GM18502 (cell line): ENCODE results near the gene KRT12.

Experiments used
- ATAC-seq: cut with Tn5 transposase; IDR thresholded peaks from one replicate; pipeline ENCODE4 v1.9.1; 2021; ENCODE audit warnings: mild to moderate bottlenecking; ENCODE audit not compliant: unreplicated experiment, poor library complexity

The KRT12 gene

GRCh38 chr17:40866838-40867237 is at the start of gene KRT12:
TSS of gene KRT12 (minus strand) at chr17:40867223. CDS start at chr17:40867186, 37 bp downstream.
- no peak for ATAC-seq

GRCh38 chr17:40916366-40916765 is 49.3 kb upstream of the KRT12 start:
- ATAC-seq: no peak

GRCh38 chr17:40915721-40916256 is 48.8 kb upstream of the KRT12 start:
- ATAC-seq: no peak

- no peak for ATAC-seq
Observed at GRCh38 chr17:40915199-40915661, 48.2 kb upstream of the KRT12 start.

GRCh38 chr17:40914075-40914855 is 47.2 kb upstream of the KRT12 start:
- no peak for ATAC-seq

GRCh38 chr17:40912486-40913210 is 45.6 kb upstream of the KRT12 start:
- ATAC-seq: no peak

DNA sequence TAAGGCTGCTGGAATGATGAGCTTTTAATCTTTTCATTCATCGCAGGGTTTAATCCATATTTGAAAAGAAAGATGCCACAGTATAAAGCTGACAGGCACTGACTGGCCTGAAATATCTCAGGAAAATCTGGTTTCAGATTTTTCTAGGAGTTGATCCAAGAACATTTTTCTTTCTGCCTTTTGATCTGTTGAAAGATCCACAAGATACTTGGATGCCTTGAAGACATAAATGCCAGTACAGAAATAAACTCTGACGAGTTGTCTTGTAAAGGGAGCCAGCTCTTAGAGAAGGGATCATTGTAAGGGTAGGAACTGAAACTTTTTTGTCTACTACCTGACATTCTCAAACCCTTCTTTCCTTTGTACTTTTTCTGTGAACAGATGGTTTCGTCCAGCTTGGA is 43.4 kb upstream of the KRT12 start:
- no peak for ATAC-seq

DNA sequence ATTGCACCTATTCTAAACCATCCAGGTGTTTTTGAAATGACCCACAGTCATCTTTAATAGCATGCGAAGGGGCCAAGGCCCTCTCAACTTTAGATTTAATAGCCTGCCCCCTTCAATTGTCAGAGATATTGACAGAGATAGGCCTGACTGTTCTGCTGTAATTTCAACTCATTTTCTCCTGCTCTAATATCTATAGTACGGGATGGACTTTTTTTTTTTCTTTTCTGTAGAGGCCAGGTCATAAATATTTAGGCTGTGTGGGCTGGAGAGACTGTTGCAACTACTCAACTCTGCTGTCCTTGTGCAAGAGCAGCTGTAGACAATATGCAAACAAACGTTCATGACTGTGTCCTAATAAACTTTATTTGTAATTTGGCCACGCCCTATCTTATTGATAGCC is 42.7 kb upstream of the KRT12 start:
- no peak for ATAC-seq

DNA sequence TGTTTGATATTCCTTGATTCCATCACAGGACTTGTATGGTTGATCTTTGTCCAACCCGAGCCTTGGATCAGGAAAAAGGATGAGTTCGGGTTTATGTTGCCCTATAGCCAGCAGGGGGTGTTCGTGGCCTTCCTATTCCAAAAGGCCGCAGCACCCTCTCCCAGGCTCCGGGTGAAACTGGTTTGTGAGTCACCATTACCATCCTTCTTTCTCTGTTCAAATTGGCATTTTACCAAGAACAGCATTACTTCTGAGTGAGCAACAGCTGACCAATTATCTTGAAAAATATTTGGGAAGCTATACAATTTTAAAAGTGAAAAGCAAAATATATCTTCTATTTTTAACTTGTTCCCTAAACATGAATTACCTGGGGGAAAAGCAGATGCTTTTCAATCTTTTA is 42.3 kb upstream of the KRT12 start:
- no peak for ATAC-seq

- no peak for ATAC-seq
Observed at GRCh38 chr17:40906613-40907012, 39.6 kb upstream of the KRT12 start.

- ATAC-seq: no peak
Observed at GRCh38 chr17:40905370-40905769, 38.3 kb upstream of the KRT12 start.

GRCh38 chr17:40903129-40903847 is 36.3 kb upstream of the KRT12 start:
- no peak for ATAC-seq

DNA sequence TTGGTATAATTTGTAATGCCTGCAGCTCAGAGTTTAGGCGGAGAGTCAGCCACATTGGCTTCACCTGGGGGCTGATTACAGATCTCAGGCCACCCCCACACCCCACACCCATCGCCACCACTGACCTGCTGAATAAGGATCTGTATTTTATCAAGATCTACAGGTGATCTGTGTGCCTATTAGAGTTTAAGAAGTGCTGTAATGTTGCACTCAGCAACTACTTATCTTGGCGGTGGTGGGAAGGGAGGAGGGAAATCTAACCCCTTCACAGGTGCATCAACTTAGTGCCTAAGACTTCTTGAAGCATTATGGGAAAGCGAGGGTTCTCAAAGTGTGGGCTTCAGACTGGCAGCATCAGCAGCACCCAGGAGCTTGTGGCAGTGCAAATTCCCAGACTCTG is 35.5 kb upstream of the KRT12 start:
- no peak for ATAC-seq

- ATAC-seq: no peak
Observed at GRCh38 chr17:40901981-40902474, 35.0 kb upstream of the KRT12 start.

DNA sequence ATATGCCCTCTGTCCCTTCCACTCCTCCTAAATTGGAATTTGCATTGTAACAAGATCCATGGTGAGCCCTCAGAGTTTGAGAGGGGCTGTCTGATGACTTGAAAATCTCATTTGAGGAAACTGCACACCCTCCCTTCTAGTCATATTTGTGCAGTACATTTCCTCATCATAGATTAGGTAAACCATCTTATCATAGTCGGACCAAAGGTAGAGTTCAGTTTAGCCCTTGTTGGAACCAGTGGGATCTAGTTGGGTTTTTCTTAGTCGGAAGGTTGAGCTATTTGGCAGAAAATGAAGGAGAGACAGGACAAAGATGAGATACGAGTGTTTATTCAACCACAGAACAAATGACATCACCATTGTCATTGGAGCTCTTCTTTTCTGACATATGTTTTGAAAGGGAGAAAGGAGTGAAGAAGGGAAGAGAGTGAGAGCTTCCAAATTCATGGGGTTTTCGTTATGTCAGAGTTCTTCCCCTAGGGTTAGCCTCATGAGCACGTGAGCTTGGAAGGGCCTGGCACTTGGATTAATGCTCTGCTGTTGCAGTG is 33.9 kb upstream of the KRT12 start:
- no peak for ATAC-seq

GRCh38 chr17:40896916-40897455 is 30.0 kb upstream of the KRT12 start:
- no peak for ATAC-seq

GRCh38 chr17:40895106-40895730 is 28.2 kb upstream of the KRT12 start:
- no peak for ATAC-seq

DNA sequence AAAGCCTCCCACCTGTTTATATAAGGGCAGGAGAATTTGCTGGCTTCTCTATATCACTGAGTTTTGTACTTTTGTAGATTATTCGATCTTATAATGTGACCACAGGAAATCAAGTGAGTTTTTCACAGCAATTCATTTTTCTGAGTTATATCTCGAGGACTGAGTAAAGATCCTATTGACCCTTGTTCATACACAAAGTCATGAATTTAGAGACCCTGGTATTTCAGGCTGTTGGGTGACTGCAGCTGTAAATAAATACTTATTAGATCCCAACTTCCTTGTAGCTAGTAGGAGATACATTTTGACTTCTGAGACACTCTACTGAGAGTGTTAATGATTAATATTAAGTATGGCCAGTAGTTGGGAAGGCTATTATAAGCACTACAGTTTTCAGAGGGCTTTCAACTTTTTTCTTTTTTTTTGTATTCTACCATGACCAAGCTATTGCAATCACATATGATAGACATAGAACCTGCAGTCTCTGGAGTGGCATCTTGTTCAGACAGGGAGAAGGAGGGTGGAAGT is 21.2 kb upstream of the KRT12 start:
- ATAC-seq: no peak

- no peak for ATAC-seq
Observed at GRCh38 chr17:40886090-40886489, 19.1 kb upstream of the KRT12 start.
